HCT116 (cell line): ENCODE data around the gene ACAD8. TPM values are rescaled to one million over a fixed set of nuclear protein-coding genes. Genes with fewer than 3 reads are reported as not detected.

ENCODE experiments used
- ATAC-seq: fragments of 200-7000 bp; cut with Tn5 transposase; 2 replicates; pipeline ENCODE4 v1.9.1; 2020; ENCODE audit warnings: mild to moderate bottlenecking, moderate library complexity
- BruUV-seq: library from RNA; stranded (reverse); fragments of 400-500 nt; replicated peaks from 2 replicates; lab custom pipeline; 2021; lab: Mats Ljungman, UMichigan
- CTCF ChIA-PET: fragments of 300-600 bp; sonication (Branson Sonifier 250); formaldehyde crosslinking; loops from one replicate; lab custom pipeline; 2021; ENCODE audit warnings: antibody characterized with exemption; lab: Charles Lee
- POLR2A ChIA-PET: fragments of 300-600, 350-600 bp; sonication (Branson Sonifier 250); formaldehyde crosslinking; loops from one replicate; lab custom pipeline; 2021; ENCODE audit warnings: antibody characterized with exemption; lab: Charles Lee
- RAD21 ChIA-PET, 2 experiments: fragments of 300-600 bp; sonication (Branson Sonifier 250); formaldehyde crosslinking; loops; one replicate each; lab custom pipeline; 2023; ENCODE audit warnings: low total read pairs in 2 of 2; ENCODE audit not compliant: uncharacterized antibody in 2 of 2, unreplicated experiment in 2 of 2, low non-redundant PET in 1 of 2; lab: Charles Lee
- DNase-seq: peaks from one replicate; pipeline ENCODE4 v3.0.0-alpha.2; 2010; ENCODE audit warnings: low read depth, low spot score
- H2AFZ ChIP-seq: fragments of 200-600 bp; shearing (Covaris generic), sonication (generic); 2 replicates; pipeline ENCODE4 v1.6.1; 2017; ENCODE audit warnings: low read depth, mixed run types, mixed read lengths, antibody characterized with exemption, low read length; ENCODE audit not compliant: poor library complexity, severe bottlenecking
- H3K27ac ChIP-seq: 2 replicates; pipeline ENCODE4 v1.5.1; 2012; ENCODE audit warnings: low read depth, low read length
- H3K27me3 ChIP-seq: fragments of 200-600 bp; sonication (generic); 2 replicates; pipeline ENCODE4 v1.6.1; 2016; ENCODE audit warnings: mixed run types, low read length, mixed read lengths; ENCODE audit not compliant: insufficient read depth
- H3K36me3 ChIP-seq, 2 experiments: fragments of 200-500 bp in 1 of 2; fragments of 200-600 bp in 1 of 2; sonication (Bioruptor generic) in 1 of 2; sonication (generic) in 1 of 2; 2 replicates each; pipeline versions ENCODE4 v1.5.1 to v1.6.1; 2014 to 2016; ENCODE audit warnings: low read length in 2 of 2, inconsistent platforms in 1 of 2, mixed read lengths in 1 of 2, mixed run types in 1 of 2; ENCODE audit not compliant: insufficient read depth in 2 of 2, control insufficient read depth in 1 of 2
- H3K4me1 ChIP-seq, 2 experiments: fragments of 200-600 bp in 1 of 2; sonication (generic) in 1 of 2; 2 replicates each; pipeline versions ENCODE4 v1.5.1 to v1.6.1; 2012 to 2017; ENCODE audit warnings: low read length in 2 of 2, inconsistent platforms in 1 of 2, mild to moderate bottlenecking in 1 of 2, mixed read lengths in 1 of 2, mixed run types in 1 of 2, moderate library complexity in 1 of 2; ENCODE audit not compliant: insufficient read depth in 2 of 2, control insufficient read depth in 1 of 2
- H3K4me2 ChIP-seq: fragments of 200-600 bp; sonication (generic); 2 replicates; pipeline ENCODE4 v1.6.1; 2017; ENCODE audit warnings: mixed run types, low read length, mixed read lengths
- H3K4me3 ChIP-seq, 2 experiments: fragments of 200-600 bp in 1 of 2; sonication (generic) in 1 of 2; replicated peaks in 1 of 2; 2 replicates each; pipeline ENCODE4 v1.5.1; 2011 to 2016; ENCODE audit warnings: low read length in 2 of 2, control low read depth in 1 of 2, low read depth in 1 of 2, mild to moderate bottlenecking in 1 of 2, mixed read lengths in 1 of 2, mixed run types in 1 of 2
- H3K79me2 ChIP-seq: fragments of 200-600 bp; sonication (generic); 2 replicates; pipeline ENCODE4 v1.6.1; 2017; ENCODE audit warnings: mild to moderate bottlenecking, mixed run types, low read length, moderate library complexity, mixed read lengths; ENCODE audit not compliant: insufficient read depth
- H3K9ac ChIP-seq: fragments of 200-600 bp; sonication (generic); 2 replicates; pipeline ENCODE4 v1.6.1; 2016; ENCODE audit warnings: low read length, mixed read lengths
- H3K9me2 ChIP-seq: fragments of 200-600 bp; sonication (generic), shearing (Covaris generic); 2 replicates; pipeline ENCODE4 v1.6.1; 2017; ENCODE audit warnings: mixed run types, mild to moderate bottlenecking, moderate library complexity; ENCODE audit not compliant: insufficient read depth
- H3K9me3 ChIP-seq, 2 experiments: fragments of 200-500 bp in 1 of 2; fragments of 200-600 bp in 1 of 2; sonication (Bioruptor generic) in 1 of 2; sonication (generic) in 1 of 2; 2 replicates each; pipeline ENCODE4 v1.6.1; 2014 to 2017; ENCODE audit warnings: low read length in 2 of 2, mixed read lengths in 2 of 2, inconsistent platforms in 1 of 2, low read depth in 1 of 2, mild to moderate bottlenecking in 1 of 2, mixed run types in 1 of 2, moderate library complexity in 1 of 2; ENCODE audit not compliant: control insufficient read depth in 1 of 2, insufficient read depth in 1 of 2
- H4K20me1 ChIP-seq: fragments of 200-600 bp; sonication (generic), shearing (Covaris generic); 2 replicates; pipeline ENCODE4 v1.6.1; 2017; ENCODE audit warnings: mixed run types, mild to moderate bottlenecking, moderate library complexity; ENCODE audit not compliant: insufficient read depth
- ATF3 ChIP-seq: IDR thresholded peaks from 2 replicates; pipeline ENCODE4 v1.6.1; 2012
- CBX3 ChIP-seq: IDR thresholded peaks from 2 replicates; pipeline ENCODE4 v1.6.1; 2012; ENCODE audit warnings: low read depth
- CEBPB ChIP-seq: IDR thresholded peaks from 2 replicates; pipeline ENCODE4 v1.6.1; 2012; ENCODE audit warnings: low read depth
- CTCF ChIP-seq, 3 experiments: fragments of 200-600 bp in 1 of 3; sonication (generic) in 1 of 3; IDR thresholded peaks in 2 of 3; conservative IDR thresholded peaks in 1 of 3; 2 replicates each; pipeline ENCODE4 v1.5.1; 2012 to 2017; ENCODE audit warnings: low read depth in 2 of 3, low read length in 2 of 3, antibody characterized with exemption in 1 of 3, borderline replicate concordance in 1 of 3, control low read depth in 1 of 3, mild to moderate bottlenecking in 1 of 3, mixed read lengths in 1 of 3, mixed run types in 1 of 3, moderate library complexity in 1 of 3; ENCODE audit not compliant: insufficient read depth in 1 of 3
- EGR1 ChIP-seq: IDR thresholded peaks from 2 replicates; pipeline ENCODE4 v1.6.1; 2012; ENCODE audit warnings: low read depth
- ELF1 ChIP-seq: IDR thresholded peaks from 2 replicates; pipeline ENCODE4 v1.6.1; 2012; ENCODE audit warnings: low read depth, borderline replicate concordance
- EZH2 ChIP-seq: fragments of 200-600 bp; sonication (generic); IDR thresholded peaks from 2 replicates; pipeline ENCODE4 v1.6.1; 2017; ENCODE audit warnings: antibody characterized with exemption, mixed run types
- EZH2phosphoT487 ChIP-seq: fragments of 200-600 bp; IDR thresholded peaks from 2 replicates; pipeline ENCODE4 v1.6.1; 2018; ENCODE audit warnings: antibody characterized with exemption, borderline replicate concordance
- JUND ChIP-seq: IDR thresholded peaks from 2 replicates; pipeline ENCODE4 v1.6.1; 2012
- MAX ChIP-seq: IDR thresholded peaks from 2 replicates; pipeline ENCODE4 v1.6.1; 2012
- POLR2A ChIP-seq: IDR thresholded peaks from 2 replicates; pipeline ENCODE4 v1.7.0; 2011; ENCODE audit warnings: borderline replicate concordance; ENCODE audit not compliant: insufficient read depth, insufficient read length; ENCODE audit errors: extremely low read depth
- POLR2AphosphoS5 ChIP-seq: IDR thresholded peaks from 2 replicates; pipeline ENCODE4 v1.6.1; 2011; ENCODE audit warnings: mild to moderate bottlenecking, low read depth, low read length, moderate library complexity
- RAD21 ChIP-seq: IDR thresholded peaks from 2 replicates; pipeline ENCODE4 v1.6.1; 2012; ENCODE audit warnings: low read depth, mild to moderate bottlenecking
- REST ChIP-seq: IDR thresholded peaks from 2 replicates; pipeline ENCODE4 v1.6.1; 2012; ENCODE audit warnings: low read depth
- SRF ChIP-seq: IDR thresholded peaks from 2 replicates; pipeline ENCODE4 v1.6.1; 2012; ENCODE audit warnings: low read depth
- TCF7L2 ChIP-seq: IDR thresholded peaks from 2 replicates; pipeline ENCODE4 v1.7.0; 2011; ENCODE audit warnings: borderline replicate concordance, inconsistent platforms; ENCODE audit not compliant: insufficient read depth, insufficient read length; ENCODE audit errors: extremely low read depth
- ZBTB33 ChIP-seq: IDR thresholded peaks from 2 replicates; pipeline ENCODE4 v1.6.1; 2011; ENCODE audit warnings: mild to moderate bottlenecking, low read length, moderate library complexity; ENCODE audit not compliant: insufficient replicate concordance; ENCODE audit errors: extremely low read depth
- ZFX ChIP-seq: fragments of 450-650 bp; IDR thresholded peaks from 2 replicates; pipeline ENCODE4 v1.6.1; 2017
- ZNF274 ChIP-seq: fragments of 200-500 bp; sonication (Bioruptor generic); IDR thresholded peaks from 2 replicates; pipeline ENCODE4 v1.6.1; 2014; ENCODE audit warnings: mild to moderate bottlenecking, low read depth, low read length, inconsistent platforms
- intact Hi-C: fragments of 100-400 bp; cut with micrococcal nuclease; formaldehyde crosslinking; loops from 2 replicates; pipeline ENCODE4 v1.10.0; 2022
- total RNA-seq: library from RNA; stranded (reverse); gene quantifications from one replicate; pipeline ENCODE4 v1.2.1, GENCODE V29; 2021; ENCODE audit not compliant: unreplicated experiment

ACAD8 gene
- total RNA-seq, 1 experiment from 2014 or later = 21.0 TPM

- Histone ChIP-seq H3K9ac (no peak overlapping the region), H4K20me1 (no peaks in the 10 kb centered on the region), H3K4me1 (no peaks in the 10 kb centered on the region), H3K4me2 (no peak overlapping the region), H3K9me2 (no peaks in the 10 kb centered on the region), H3K27ac (no peak overlapping the region), H3K79me2 (peaks cover 15% of the 10 kb centered on the region; the same call in 1 of the 2 replicates), H3K4me3 (no peak overlapping the region), H3K9me3 (no peaks in the 10 kb centered on the region), H3K36me3 (peaks cover 3 to 12% of the 10 kb centered on the region in 2 experiments; a peak in 1 of 4 replicates), H3K27me3 (no peaks in the 10 kb centered on the region), H2AFZ (no peak overlapping the region)
- TF ChIP-seq TCF7L2 (no peak), CEBPB (no peak), EGR1 (no peak), ZNF274 (no peak), POLR2AphosphoS5 (no peak), CBX3 (no peak), RAD21 (no peak), EZH2 (no peak), ATF3 (no peak), CTCF (IDR thresholded peaks at IDR 0.05 in 2 of 3, conservative IDR thresholded peaks at IDR 0.05 in 1 of 3; ENCODE audit: borderline replicate concordance in 1 of 3, insufficient read depth in 1 of 3, low read depth in 2 of 3, low read length in 2 of 3) (no peak), REST (no peak), ELF1 (no peak), POLR2A (no peak), MAX (no peak), ZBTB33 (no peak), ZFX (no peak), EZH2phosphoT487 (no peak), SRF (no peak), JUND (no peak)
- no TSS peak for BruUV-seq
- ChIA-PET RAD21 (no interaction called here), POLR2A (no interaction called here), CTCF (no interaction called here)
- ATAC-seq = no peak
- DNase-seq = no peak
- intact Hi-C loops = loop anchor here (5.0 kb wide), 1 partner anchor 48 kb away; no protein-coding TSS in a partner anchor
Observed at GRCh38 chr11:134235399-134235798, 18.0 kb upstream of the ACAD8 start.
